Upper lobe of right lung (tissue), 1 donor: ENCODE results near the gene ALS2. TPM values are rescaled to one million over a fixed set of nuclear protein-coding genes. Genes with fewer than 3 reads are reported as not detected.

ENCODE experiments used
- ATAC-seq: fragments of 200-7000 bp; cut with Tn5 transposase; one replicate; pipeline ENCODE4 v1.9.1; 2020; ENCODE audit warnings: mild to moderate bottlenecking, moderate library complexity
- DNase-seq: peaks from one replicate; pipeline ENCODE4 v3.0.0-alpha.2; 2020
- H3K27ac ChIP-seq: fragments of 200-600 bp; one replicate; pipeline ENCODE4 v1.8.0; 2022
- H3K27me3 ChIP-seq: fragments of 200-600 bp; one replicate; pipeline ENCODE4 v1.8.0; 2022; ENCODE audit warnings: mild to moderate bottlenecking
- H3K36me3 ChIP-seq: fragments of 200-600 bp; one replicate; pipeline ENCODE4 v1.8.0; 2022
- H3K4me1 ChIP-seq: fragments of 200-600 bp; one replicate; pipeline ENCODE4 v1.8.0; 2022
- H3K4me3 ChIP-seq: fragments of 200-600 bp; one replicate; pipeline ENCODE4 v1.8.0; 2022; ENCODE audit warnings: mild to moderate bottlenecking
- H3K9me3 ChIP-seq: fragments of 200-600 bp; one replicate; pipeline ENCODE4 v1.8.0; 2022
- CTCF ChIP-seq: fragments of 200-600 bp; IDR thresholded peaks from one replicate; pipeline ENCODE4 v1.8.0; 2022; ENCODE audit warnings: antibody characterized with exemption
- intact Hi-C: fragments of 100-400 bp; cut with DNase I; formaldehyde crosslinking; loops from one replicate; pipeline ENCODE4 v1.11.0; 2022
- total RNA-seq: library from RNA; stranded (reverse); fragmentation: NEBNext Ultra II Directional; extraction: Animal tissue kit (Norgen Biotek cat#: 25700); gene quantifications from one replicate; pipeline ENCODE4 v1.2.1, GENCODE V29; 2021
- donor health status: DM: no; HTN: yes; CAD: no; lungs with severe emphysema.

ALS2 gene
- total RNA-seq, 1 donor from 2014 or later = 26.2 TPM

DNA sequence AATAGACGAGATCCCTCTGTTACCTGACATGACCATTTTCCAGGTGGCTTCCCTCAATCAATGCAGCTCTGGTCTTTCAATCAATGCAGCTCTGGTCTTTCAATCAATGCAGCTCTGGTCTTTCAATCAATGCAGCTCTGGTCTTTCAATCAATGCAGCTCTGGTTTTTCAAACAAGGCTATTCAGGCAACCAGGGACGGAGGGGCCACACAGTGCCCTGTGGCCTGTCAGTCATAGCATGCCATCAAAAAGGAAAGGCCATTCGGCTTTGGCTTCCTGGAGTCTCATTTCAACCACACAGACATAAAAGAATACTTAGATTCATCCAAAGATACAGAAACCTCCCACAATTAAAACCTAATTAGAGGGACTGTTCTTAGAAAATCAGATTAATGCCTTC, 95.6 kb downstream of the ALS2 start:
- no peak for TF ChIP-seq CTCF
- H3K27ac ChIP-seq = no peak overlapping the region
- H3K36me3 ChIP-seq = no peaks in the 10 kb centered on the region
- no peak overlapping the region for H3K4me3 ChIP-seq
- no peaks in the 10 kb centered on the region for H3K4me1 ChIP-seq
- DNase-seq (no peak), ATAC-seq (no peak)
- H3K9me3 ChIP-seq = no peaks in the 10 kb centered on the region
- intact Hi-C loops = no loop called here
- H3K27me3 ChIP-seq = no peaks in the 10 kb centered on the region

DNA sequence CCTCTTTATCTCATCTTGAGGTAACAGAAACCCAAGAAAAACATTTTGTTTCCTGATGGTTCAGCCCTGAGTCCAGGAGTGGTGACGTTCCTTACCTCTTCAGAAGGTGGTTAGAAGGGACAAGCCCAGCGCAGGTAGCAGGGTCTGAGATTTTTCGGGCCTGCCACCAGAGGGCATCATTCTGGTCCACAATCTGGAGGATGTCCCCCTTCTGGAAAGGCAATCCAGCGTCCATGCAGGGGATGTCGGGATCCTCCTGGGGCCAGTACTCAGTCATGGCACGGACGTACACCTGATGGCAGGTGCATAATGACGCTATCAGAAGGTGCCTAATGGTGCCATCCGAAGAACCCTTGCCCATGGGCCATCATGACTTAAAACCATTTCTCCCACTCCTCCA, 100.0 kb downstream of the ALS2 start:
- Histone ChIP-seq H3K36me3 (no peaks in the 10 kb centered on the region), H3K9me3 (no peaks in the 10 kb centered on the region), H3K27ac (no peak overlapping the region), H3K4me3 (no peak overlapping the region), H3K27me3 (no peaks in the 10 kb centered on the region), H3K4me1 (no peaks in the 10 kb centered on the region)
- peak; percentile 23 for TF ChIP-seq CTCF
- intact Hi-C loops = no loop called here
- ATAC-seq (peak; percentile 39), DNase-seq (no peak)

GRCh38 chr2:201678401-201678800, 102.3 kb downstream of the ALS2 start:
- ATAC-seq = no peak
- no peak overlapping the region for H3K27ac ChIP-seq
- H3K27me3 ChIP-seq = no peaks in the 10 kb centered on the region
- H3K36me3 ChIP-seq = no peaks in the 10 kb centered on the region
- intact Hi-C loops = no loop called here
- no peak for DNase-seq
- no peaks in the 10 kb centered on the region for H3K9me3 ChIP-seq
- no peak overlapping the region for H3K4me3 ChIP-seq
- no peaks in the 10 kb centered on the region for H3K4me1 ChIP-seq
- TF ChIP-seq CTCF = no peak

DNA sequence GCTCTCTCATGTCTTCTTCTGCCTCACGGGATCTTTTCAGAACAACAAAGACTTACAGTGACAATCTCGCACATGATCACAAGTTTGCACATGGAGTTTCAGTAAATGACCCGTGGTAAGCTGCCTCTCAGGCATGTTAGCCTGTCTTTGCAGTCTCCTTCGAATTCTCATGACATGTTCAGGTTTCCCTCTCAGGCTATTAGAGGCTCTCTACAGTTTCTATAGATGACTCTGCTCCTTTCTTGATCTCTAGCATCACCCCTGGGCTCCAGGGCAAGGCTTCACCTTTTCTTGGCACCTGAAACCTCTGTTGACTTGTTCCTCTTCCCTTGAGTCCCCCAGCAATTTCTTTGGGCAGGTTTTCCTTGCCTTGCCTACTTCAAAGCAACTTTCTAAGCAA, 105.3 kb downstream of the ALS2 start:
- H3K9me3 ChIP-seq = no peaks in the 10 kb centered on the region
- ATAC-seq = no peak
- DNase-seq = no peak
- intact Hi-C loops = no loop called here
- no peak overlapping the region for H3K27ac ChIP-seq
- H3K36me3 ChIP-seq = no peaks in the 10 kb centered on the region
- no peak overlapping the region for H3K4me3 ChIP-seq
- no peak for TF ChIP-seq CTCF
- H3K27me3 ChIP-seq = no peaks in the 10 kb centered on the region
- no peaks in the 10 kb centered on the region for H3K4me1 ChIP-seq

DNA sequence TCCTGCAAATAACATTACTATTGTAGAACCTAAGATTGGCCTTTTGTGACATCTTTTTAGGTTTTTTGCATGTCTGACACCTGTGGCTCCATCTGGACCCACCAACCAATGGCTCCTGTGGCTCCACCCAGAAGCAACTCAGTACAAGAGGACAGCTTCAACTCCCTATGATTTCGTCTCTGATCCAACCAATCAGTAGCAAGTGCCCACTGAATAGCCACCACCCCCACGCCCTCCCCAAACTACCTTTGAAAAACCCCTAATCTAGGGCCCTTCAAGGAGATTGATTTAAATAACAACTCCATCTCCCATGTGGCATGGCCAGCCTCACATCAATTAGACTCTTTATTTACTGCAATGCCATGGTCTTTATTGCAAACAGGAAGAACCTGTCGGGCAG, 105.9 kb downstream of the ALS2 start:
- H3K4me1 ChIP-seq = no peaks in the 10 kb centered on the region
- H3K36me3 ChIP-seq = no peaks in the 10 kb centered on the region
- no peak for ATAC-seq
- DNase-seq = no peak
- no peaks in the 10 kb centered on the region for H3K9me3 ChIP-seq
- intact Hi-C loops = no loop called here
- TF ChIP-seq CTCF = no peak
- H3K27me3 ChIP-seq = no peaks in the 10 kb centered on the region
- no peak overlapping the region for H3K4me3 ChIP-seq
- H3K27ac ChIP-seq = no peak overlapping the region

- TF ChIP-seq CTCF = no peak
- no peaks in the 10 kb centered on the region for H3K9me3 ChIP-seq
Observed at GRCh38 chr2:201674298-201674697, 106.4 kb downstream of the ALS2 start.

More at GRCh38 chr2:201674298-201674697, 106.4 kb downstream of the ALS2 start:
- Histone ChIP-seq H3K36me3 (no peaks in the 10 kb centered on the region), H3K4me3 (no peak overlapping the region), H3K27me3 (no peaks in the 10 kb centered on the region), H3K27ac (no peak overlapping the region), H3K4me1 (no peaks in the 10 kb centered on the region)
- intact Hi-C loops = no loop called here
- DNase-seq = no peak
- ATAC-seq = no peak
